IMR-90 (cell line): ENCODE measurements around the gene NPAS3. TPM values are rescaled to one million over a fixed set of nuclear protein-coding genes. Genes with fewer than 3 reads are reported as not detected.

Source experiments
- ATAC-seq: fragments of 200-7000 bp; cut with Tn5 transposase; 2 replicates; pipeline ENCODE4 v1.9.1; 2020; ENCODE audit warnings: low read depth, mild to moderate bottlenecking, moderate library complexity
- BruUV-seq: library from RNA; stranded (reverse); fragments of 400-500 nt; replicated peaks from 2 replicates; lab custom pipeline; 2021; lab: Mats Ljungman, UMichigan
- CTCF ChIA-PET: fragments of 300-600 bp; formaldehyde crosslinking; extraction: SDS; loops from one replicate; lab custom pipeline; 2021; ENCODE audit warnings: antibody characterized with exemption; lab: Yijun Ruan, JAX
- POLR2A ChIA-PET: fragments of 300-600 bp; sonication (Branson Sonifier 250); formaldehyde crosslinking; loops from one replicate; lab custom pipeline; 2022; ENCODE audit warnings: antibody characterized with exemption; ENCODE audit not compliant: unreplicated experiment; lab: Charles Lee
- DNase-seq: peaks from one replicate; pipeline ENCODE4 v3.0.0; 2013
- H2AFZ ChIP-seq: replicated peaks from 2 replicates; pipeline ENCODE3; 2013; ENCODE audit warnings: low read length, mild to moderate bottlenecking; ENCODE audit not compliant: poor library complexity
- H2AK5ac ChIP-seq: 2 replicates; pipeline ENCODE4 v1.6.1; 2013; ENCODE audit warnings: low read depth, low read length, inconsistent platforms
- H2AK9ac ChIP-seq: replicated peaks from 2 replicates; pipeline ENCODE3; 2013; ENCODE audit warnings: mild to moderate bottlenecking, low read depth, low read length, moderate library complexity; ENCODE audit not compliant: poor library complexity
- H2BK120ac ChIP-seq: 2 replicates; pipeline ENCODE4 v1.6.1; 2013; ENCODE audit warnings: low read depth, low read length, inconsistent platforms
- H2BK15ac ChIP-seq: 3 replicates; pipeline ENCODE4 v1.6.1; 2013; ENCODE audit warnings: low read depth, low read length, inconsistent platforms
- H2BK20ac ChIP-seq: 2 replicates; pipeline ENCODE4 v1.6.1; 2013; ENCODE audit warnings: low read depth, mild to moderate bottlenecking, inconsistent platforms, low read length, moderate library complexity
- H2BK5ac ChIP-seq: 2 replicates; pipeline ENCODE4 v1.6.1; 2013; ENCODE audit warnings: mild to moderate bottlenecking, low read depth, low read length, inconsistent platforms; ENCODE audit not compliant: poor library complexity, severe bottlenecking
- H3K14ac ChIP-seq: replicated peaks from 2 replicates; pipeline ENCODE4 v1.6.1; 2013; ENCODE audit warnings: low read depth, low read length, inconsistent platforms
- H3K18ac ChIP-seq: 2 replicates; pipeline ENCODE4 v1.6.1; 2013; ENCODE audit warnings: low read depth, low read length, control low read depth
- H3K23ac ChIP-seq: 2 replicates; pipeline ENCODE4 v1.6.1; 2013; ENCODE audit warnings: low read depth, low read length, inconsistent platforms
- H3K27ac ChIP-seq: 2 replicates; pipeline ENCODE4 v1.5.1; 2013; ENCODE audit warnings: mild to moderate bottlenecking, control low read depth, low read length; ENCODE audit not compliant: insufficient read depth
- H3K27me3 ChIP-seq: 2 replicates; pipeline ENCODE4 v1.6.1; 2013; ENCODE audit warnings: low read length; ENCODE audit not compliant: control insufficient read depth, insufficient read depth
- H3K36me3 ChIP-seq: 2 replicates; pipeline ENCODE4 v1.6.1; 2013; ENCODE audit warnings: low read length, mixed read lengths; ENCODE audit not compliant: control insufficient read depth, insufficient read depth
- H3K4ac ChIP-seq: 2 replicates; pipeline ENCODE4 v1.6.1; 2013; ENCODE audit warnings: low read depth, low read length, inconsistent platforms
- H3K4me1 ChIP-seq: 2 replicates; pipeline ENCODE4 v1.6.1; 2013; ENCODE audit warnings: low read length, mixed read lengths; ENCODE audit not compliant: control insufficient read depth, insufficient read depth
- H3K4me2 ChIP-seq: 2 replicates; pipeline ENCODE4 v1.6.1; 2013; ENCODE audit warnings: low read depth, mild to moderate bottlenecking, control low read depth, low read length, moderate library complexity
- H3K4me3 ChIP-seq: 2 replicates; pipeline ENCODE4 v1.5.1; 2013; ENCODE audit warnings: low read depth, mild to moderate bottlenecking, control low read depth, low read length, moderate library complexity; ENCODE audit not compliant: insufficient read depth
- H3K56ac ChIP-seq: 2 replicates; pipeline ENCODE4 v1.6.1; 2013; ENCODE audit warnings: low read length, inconsistent platforms; ENCODE audit not compliant: insufficient read depth; ENCODE audit errors: extremely low read depth
- H3K79me1 ChIP-seq, 2 experiments: 2 replicates each; pipeline ENCODE4 v1.6.1; 2013; ENCODE audit warnings: low read length in 2 of 2, inconsistent platforms in 1 of 2, low read depth in 1 of 2
- H3K9ac ChIP-seq: 2 replicates; pipeline ENCODE4 v1.6.1; 2013; ENCODE audit warnings: low read depth, low read length, control low read depth
- H3K9me1 ChIP-seq: 2 replicates; pipeline ENCODE4 v1.6.1; 2013; ENCODE audit warnings: low read length, inconsistent platforms; ENCODE audit not compliant: insufficient read depth
- H3K9me3 ChIP-seq: 2 replicates; pipeline ENCODE4 v1.6.1; 2013; ENCODE audit warnings: low read length; ENCODE audit not compliant: control insufficient read depth, insufficient read depth
- H4K20me1 ChIP-seq: 2 replicates; pipeline ENCODE4 v1.6.1; 2013; ENCODE audit warnings: low read length, inconsistent platforms; ENCODE audit not compliant: insufficient read depth
- H4K5ac ChIP-seq: 2 replicates; pipeline ENCODE4 v1.6.1; 2013; ENCODE audit warnings: mild to moderate bottlenecking, low read depth, low read length, control low read depth
- H4K8ac ChIP-seq, 2 experiments: 2 replicates each; pipeline ENCODE4 v1.6.1; 2013; ENCODE audit warnings: low read depth in 2 of 2, low read length in 2 of 2, control low read depth in 1 of 2, inconsistent platforms in 1 of 2
- H4K91ac ChIP-seq: 2 replicates; pipeline ENCODE4 v1.6.1; 2013; ENCODE audit warnings: low read depth, low read length, inconsistent platforms; ENCODE audit not compliant: insufficient read depth
- CHD1 ChIP-seq: IDR thresholded peaks from 2 replicates; pipeline ENCODE4 v1.6.1; 2012; ENCODE audit warnings: low read depth, low read length, improper control_type of control experiment
- MAFK ChIP-seq: IDR thresholded peaks from 2 replicates; pipeline ENCODE4 v1.6.1; 2012; ENCODE audit warnings: low read depth, low read length, improper control_type of control experiment
- NFE2L2 ChIP-seq: fragments of 150-350 bp; IDR thresholded peaks from 2 replicates; pipeline ENCODE4 v1.6.1; 2016; ENCODE audit warnings: low read depth, mild to moderate bottlenecking, low read length
- POLR2A ChIP-seq: IDR thresholded peaks from 2 replicates; pipeline ENCODE4 v1.6.1; 2012; ENCODE audit warnings: mild to moderate bottlenecking, low read depth, low read length
- RCOR1 ChIP-seq: IDR thresholded peaks from 2 replicates; pipeline ENCODE4 v1.6.1; 2012; ENCODE audit warnings: mild to moderate bottlenecking, low read length, improper control_type of control experiment; ENCODE audit not compliant: insufficient replicate concordance
- USF2 ChIP-seq: fragments of 150-350 bp; IDR thresholded peaks from 2 replicates; pipeline ENCODE4 v1.6.1; 2017; ENCODE audit warnings: mild to moderate bottlenecking, antibody characterized with exemption, low read length, low read depth
- WGBS, 2 experiments: methylation state at CpG; one replicate each; pipeline versions ENCODE4 v1.1.5 to v1.1.7; 2013; ENCODE audit warnings: missing lambda C conversion rate in 2 of 2; ENCODE audit not compliant: insufficient read length in 1 of 2; ENCODE audit errors: extremely low coverage in 2 of 2; 5-methylcytosine and 5-hydroxymethylcytosine counted together
- dilution Hi-C: fragments of 300-500 bp; cut with HindIII; formaldehyde crosslinking; loops from one replicate; pipeline ENCODE4 v1.14.3; 2018; ENCODE audit warnings: low sequenced_read_pairs; ENCODE audit not compliant: unreplicated experiment
- in situ Hi-C: fragments of 300-500 bp; cut with MboI; formaldehyde crosslinking; loops from 3 replicates; pipeline ENCODE4 v1.14.3; 2019; ENCODE audit warnings: low sequenced_read_pairs, inconsistent platforms, mixed read lengths
- intact Hi-C: fragments of 100-400 bp; cut with micrococcal nuclease; formaldehyde crosslinking; loops from 2 replicates; pipeline ENCODE4 v1.10.0; 2022
- polyA plus RNA-seq, 3 experiments: library from polyadenylated mRNA; depleted of rRNA; stranded (reverse); fragments of >200 nt; gene quantifications; 2 replicates each; pipeline ENCODE4 v1.2.3, GENCODE V29; 2012; ENCODE audit warnings: low replicate concordance in 1 of 3
- total RNA-seq: library from RNA; depleted of rRNA; stranded (reverse); fragments of >200 nt; gene quantifications from 2 replicates; pipeline ENCODE4 v1.2.3, GENCODE V29; 2012

The NPAS3 gene
- total and polyA plus RNA-seq, 2 of the 4 experiments (the other 2 are of a cell fraction): not detected

DNA sequence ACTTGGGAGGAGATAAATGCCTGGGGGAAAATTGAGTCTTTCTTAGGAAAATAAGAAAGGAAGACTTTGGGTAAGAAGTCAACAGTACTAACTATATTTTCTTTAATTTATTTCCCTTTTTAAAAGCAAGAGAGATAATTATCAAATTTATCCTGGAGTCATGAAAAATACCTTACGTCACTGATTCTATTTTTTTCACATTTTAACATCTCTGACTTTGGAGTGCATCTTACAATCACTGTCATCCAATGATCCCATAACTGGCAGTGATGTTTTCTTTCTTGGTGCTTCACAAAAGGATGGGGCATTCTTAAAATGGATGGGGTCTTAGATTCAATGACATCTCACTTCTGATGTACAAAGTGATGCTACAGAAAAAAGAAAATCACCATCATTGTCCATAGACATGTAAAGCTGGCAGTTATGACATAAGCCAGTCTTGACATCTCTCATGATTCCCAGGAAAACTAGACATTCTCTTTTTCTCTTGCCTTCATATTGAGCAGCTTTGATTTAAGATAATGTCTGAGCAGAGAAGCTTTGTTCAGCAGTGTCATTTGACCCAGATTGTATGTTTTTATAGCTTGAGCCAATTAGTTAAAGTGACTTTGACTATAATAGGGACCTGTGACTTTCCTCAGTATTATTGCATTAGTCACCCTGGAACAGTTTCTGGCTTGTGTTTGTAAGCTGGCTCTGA is 776.0 kb downstream of the NPAS3 start:
- Histone ChIP-seq H2AK9ac (no peak overlapping the region), H3K4me2 (no peak overlapping the region), H4K20me1 (no peaks in the 10 kb centered on the region), H3K4ac (no peak overlapping the region), H3K23ac (no peak overlapping the region), H2BK15ac (no peak overlapping the region), H2BK120ac (no peak overlapping the region), H3K9ac (no peak overlapping the region), H2BK20ac (no peak overlapping the region), H3K9me1 (no peaks in the 10 kb centered on the region), H3K14ac (no peak overlapping the region), H3K4me3 (no peak overlapping the region), H2AFZ (no peak overlapping the region), H3K27me3 (no peaks in the 10 kb centered on the region), H3K79me1 (no peaks in the 10 kb centered on the region), H2BK5ac (no peak overlapping the region), H3K9me3 (no peaks in the 10 kb centered on the region), H2AK5ac (no peak overlapping the region), H3K18ac (no peak overlapping the region), H4K91ac (no peak overlapping the region), H3K4me1 (no peaks in the 10 kb centered on the region), H3K56ac (no peak overlapping the region), H4K5ac (no peak overlapping the region), H3K27ac (no peak overlapping the region), H4K8ac (no peak overlapping the region), H3K36me3 (no peaks in the 10 kb centered on the region)
- DNase-seq (no peak), ATAC-seq (no peak)
- no peak for TF ChIP-seq USF2
- TF ChIP-seq POLR2A: no peak
- TF ChIP-seq MAFK: no peak
- no peak for TF ChIP-seq NFE2L2
- TF ChIP-seq CHD1: no peak
- TF ChIP-seq RCOR1: no peak
- in situ Hi-C loops (no loop called here), dilution Hi-C loops (no loop called here), intact Hi-C loops (no loop called here)
- no TSS peak for BruUV-seq
- POLR2A ChIA-PET: no interaction called here
- CTCF ChIA-PET: no interaction called here
- WGBS, 2 experiments: no CpG with 5 or more reads among the region's 1 CpG
